KMS-11 (cell line): ENCODE results near the gene ARL6IP6.
"Not testable (repeated sequence)": the region's sequence is repeated elsewhere in the genome, so short reads cannot be mapped to it uniquely, and the experiment has no call there.

Source experiments
- H2AFZ ChIP-seq: fragments of 200-600 bp; sonication (generic); 2 replicates; pipeline ENCODE4 v1.6.1; 2016; ENCODE audit warnings: antibody characterized with exemption, mixed run types, low read depth
- H3K27ac ChIP-seq: fragments of 200-600 bp; sonication (generic); 2 replicates; pipeline ENCODE4 v1.6.1; 2016; ENCODE audit warnings: mild to moderate bottlenecking, mixed run types
- H3K27me3 ChIP-seq: fragments of 200-600 bp; sonication (generic); 2 replicates; pipeline ENCODE4 v1.6.1; 2017; ENCODE audit warnings: mild to moderate bottlenecking, low read depth, mixed run types, moderate library complexity; ENCODE audit not compliant: insufficient read depth
- H3K36me3 ChIP-seq: fragments of 200-600 bp; sonication (generic); 2 replicates; pipeline ENCODE4 v1.6.1; 2017; ENCODE audit warnings: mild to moderate bottlenecking, mixed run types; ENCODE audit not compliant: insufficient read depth
- H3K4me1 ChIP-seq: fragments of 200-600 bp; sonication (generic); 2 replicates; pipeline ENCODE4 v1.6.1; 2016; ENCODE audit warnings: mild to moderate bottlenecking, low read depth, mixed run types; ENCODE audit not compliant: poor library complexity, severe bottlenecking
- H3K4me2 ChIP-seq: fragments of 200-600 bp; sonication (generic); 2 replicates; pipeline ENCODE4 v1.7.0; 2016; ENCODE audit warnings: mild to moderate bottlenecking, mixed run types
- H3K4me3 ChIP-seq: fragments of 200-600 bp; sonication (generic); IDR thresholded peaks from 2 replicates; pipeline ENCODE4 v1.6.1; 2017; ENCODE audit warnings: low read depth, low read length, mixed read lengths; ENCODE audit not compliant: insufficient read depth
- H3K79me2 ChIP-seq: fragments of 200-600 bp; sonication (generic); 2 replicates; pipeline ENCODE4 v1.6.1; 2016; ENCODE audit warnings: low read depth, mixed run types; ENCODE audit not compliant: insufficient read depth
- H3K9ac ChIP-seq: fragments of 200-600 bp; sonication (generic); 2 replicates; pipeline ENCODE4 v1.6.1; 2016; ENCODE audit warnings: mild to moderate bottlenecking, mixed run types
- H4K20me1 ChIP-seq: fragments of 200-600 bp; sonication (generic); 2 replicates; pipeline ENCODE4 v1.6.1; 2016; ENCODE audit warnings: mild to moderate bottlenecking, mixed run types; ENCODE audit not compliant: insufficient read depth
- TF ChIP-seq, protein P1 (sequence below): fragments of 200-600 bp; sonication (generic); conservative IDR thresholded peaks from 2 replicates; pipeline ENCODE4 v1.6.1; 2017; ENCODE audit warnings: low read depth, mild to moderate bottlenecking, antibody characterized with exemption, low read length, moderate library complexity, mixed read lengths

Gene ARL6IP6

DNA sequence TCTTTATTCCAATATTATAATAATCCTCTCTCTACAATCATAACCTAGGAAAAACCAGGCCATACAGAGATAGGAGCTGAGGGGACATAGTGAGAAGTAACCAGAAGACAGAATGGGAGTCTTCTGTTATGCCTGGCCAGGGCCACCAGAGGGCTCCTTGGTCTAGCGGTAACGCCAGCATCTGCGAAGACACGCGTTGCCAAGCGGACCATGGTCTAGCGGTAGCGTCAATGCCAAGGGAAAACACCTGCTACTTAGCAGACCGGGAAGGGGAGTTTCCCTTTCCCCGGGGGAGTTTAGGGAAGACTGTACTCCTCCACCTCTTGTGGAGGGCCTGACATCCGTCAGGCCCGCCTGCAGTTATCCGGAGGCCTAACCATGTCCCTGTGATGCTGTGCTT lies 36.6 kb downstream of the ARL6IP6 start:
- Histone ChIP-seq H4K20me1 (no peaks in the 10 kb centered on the region), H3K27ac (no peak overlapping the region), H3K9ac (no peak overlapping the region), H3K4me1 (peaks cover 2% of the 10 kb centered on the region), H3K4me3 (no peak overlapping the region), H3K27me3 (no peaks in the 10 kb centered on the region), H2AFZ (no peak overlapping the region), H3K79me2 (no peaks in the 10 kb centered on the region), H3K36me3 (0 out of 2 replicates have a peak, but pooled peaks cover 5% of the 10 kb centered on the region), H3K4me2 (no peak overlapping the region)
- TF ChIP-seq, protein P1, sequence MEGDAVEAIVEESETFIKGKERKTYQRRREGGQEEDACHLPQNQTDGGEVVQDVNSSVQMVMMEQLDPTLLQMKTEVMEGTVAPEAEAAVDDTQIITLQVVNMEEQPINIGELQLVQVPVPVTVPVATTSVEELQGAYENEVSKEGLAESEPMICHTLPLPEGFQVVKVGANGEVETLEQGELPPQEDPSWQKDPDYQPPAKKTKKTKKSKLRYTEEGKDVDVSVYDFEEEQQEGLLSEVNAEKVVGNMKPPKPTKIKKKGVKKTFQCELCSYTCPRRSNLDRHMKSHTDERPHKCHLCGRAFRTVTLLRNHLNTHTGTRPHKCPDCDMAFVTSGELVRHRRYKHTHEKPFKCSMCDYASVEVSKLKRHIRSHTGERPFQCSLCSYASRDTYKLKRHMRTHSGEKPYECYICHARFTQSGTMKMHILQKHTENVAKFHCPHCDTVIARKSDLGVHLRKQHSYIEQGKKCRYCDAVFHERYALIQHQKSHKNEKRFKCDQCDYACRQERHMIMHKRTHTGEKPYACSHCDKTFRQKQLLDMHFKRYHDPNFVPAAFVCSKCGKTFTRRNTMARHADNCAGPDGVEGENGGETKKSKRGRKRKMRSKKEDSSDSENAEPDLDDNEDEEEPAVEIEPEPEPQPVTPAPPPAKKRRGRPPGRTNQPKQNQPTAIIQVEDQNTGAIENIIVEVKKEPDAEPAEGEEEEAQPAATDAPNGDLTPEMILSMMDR, result peak; percentile 41; the same call in 1 of the 2 replicates

GRCh38 chr2:152759290-152760072 lies 41.1 kb downstream of the ARL6IP6 start:
- Histone ChIP-seq H3K27ac (no peak overlapping the region), H3K4me1 (peaks cover 2% of the 10 kb centered on the region), H3K27me3 (no peaks in the 10 kb centered on the region), H3K9ac (no peak overlapping the region), H3K4me3 (no peak overlapping the region), H2AFZ (no peak overlapping the region), H3K79me2 (no peaks in the 10 kb centered on the region), H4K20me1 (no peaks in the 10 kb centered on the region), H3K36me3 (0 out of 2 replicates have a peak, but pooled peaks cover 5% of the 10 kb centered on the region), H3K4me2 (no peak overlapping the region)
- TF ChIP-seq, protein P1, result no peak

- Histone ChIP-seq H3K36me3 (0 out of 2 replicates have a peak, but pooled peaks cover 5% of the 10 kb centered on the region), H3K79me2 (no peaks in the 10 kb centered on the region), H4K20me1 (no peaks in the 10 kb centered on the region), H3K4me2 (no peak overlapping the region), H3K4me1 (peaks cover 2% of the 10 kb centered on the region), H2AFZ (no peak overlapping the region), H3K4me3 (no peak overlapping the region), H3K27ac (no peak overlapping the region), H3K9ac (no peak overlapping the region), H3K27me3 (no peaks in the 10 kb centered on the region)
- TF ChIP-seq, protein P1, result no peak
These were observed 42.8 kb downstream of the ARL6IP6 start for GRCh38 chr2:152761214-152761613.

- Histone ChIP-seq H3K79me2 (no peaks in the 10 kb centered on the region), H4K20me1 (no peaks in the 10 kb centered on the region), H3K27me3 (no peaks in the 10 kb centered on the region), H3K36me3 (0 out of 2 replicates have a peak, but pooled peaks cover 4% of the 10 kb centered on the region), H2AFZ (no peak overlapping the region), H3K4me1 (no peaks in the 10 kb centered on the region), H3K27ac (no peak overlapping the region), H3K4me3 (no peak overlapping the region), H3K9ac (no peak overlapping the region), H3K4me2 (no peak overlapping the region)
- TF ChIP-seq, protein P1, result no peak
These were observed 43.8 kb downstream of the ARL6IP6 start for GRCh38 chr2:152762202-152762601.

GRCh38 chr2:152763208-152763607 lies 44.8 kb downstream of the ARL6IP6 start:
- H3K4me1 ChIP-seq, H3K9ac ChIP-seq, H3K4me2 ChIP-seq, H2AFZ ChIP-seq, H3K4me3 ChIP-seq, H3K27me3 ChIP-seq, H3K79me2 ChIP-seq, H3K36me3 ChIP-seq, H3K27ac ChIP-seq, H4K20me1 ChIP-seq: not testable (repeated sequence)
